B cell (primary cell): ENCODE data around the gene HPX. TPM values are rescaled to one million over a fixed set of nuclear protein-coding genes. Genes with fewer than 3 reads are reported as not detected.

Source experiments
- ATAC-seq: fragments of 200-7000 bp; cut with Tn5 transposase; one replicate; pipeline ENCODE4 v1.10.0; 2021; ENCODE audit warnings: low read depth, mild to moderate bottlenecking, moderate number of reproducible peaks, moderate library complexity
- CTCF ChIA-PET: fragments of 350-600 bp; sonication (Branson Sonifier 250); formaldehyde crosslinking; loops from one replicate; lab custom pipeline; 2021; ENCODE audit warnings: antibody characterized with exemption, inconsistent platforms; lab: Charles Lee
- POLR2A ChIA-PET: fragments of 350-600 bp; sonication (Branson Sonifier 250); formaldehyde crosslinking; loops from one replicate; lab custom pipeline; 2021; ENCODE audit warnings: antibody characterized with exemption; lab: Charles Lee
- DNase-seq: peaks from one replicate; pipeline ENCODE4 v3.0.0; 2013
- H2AFZ ChIP-seq: 2 replicates; pipeline ENCODE4 v1.6.1; 2012; ENCODE audit warnings: mild to moderate bottlenecking, low read depth, low read length; ENCODE audit not compliant: insufficient read depth, poor library complexity, severe bottlenecking
- H3K27ac ChIP-seq, 2 donors: 1 replicate in 1 of 2; 2 replicates in 1 of 2; pipeline ENCODE4 v1.5.1; 2012 to 2013; ENCODE audit warnings: low read length in 2 of 2, mild to moderate bottlenecking in 2 of 2, moderate library complexity in 1 of 2
- H3K27me3 ChIP-seq, 4 experiments: fragments of 200-600 bp in 1 of 4; sonication (generic) in 1 of 4; replicated peaks in 1 of 4; 1 replicate in 2 of 4; 2 replicates in 2 of 4; pipeline versions ENCODE4 v1.6.1 to v1.7.0; 2013 to 2016; ENCODE audit warnings: low read length in 3 of 4, mild to moderate bottlenecking in 2 of 4, mixed read lengths in 1 of 4, moderate library complexity in 1 of 4; ENCODE audit not compliant: insufficient read depth in 4 of 4, control insufficient read depth in 3 of 4; ENCODE audit errors: control extremely low read depth in 1 of 4
- H3K36me3 ChIP-seq, 2 experiments: replicated peaks in 1 of 2; 1 replicate in 1 of 2; 2 replicates in 1 of 2; pipeline versions ENCODE4 v1.6.1 to v1.7.1; 2013; ENCODE audit warnings: low read length in 1 of 2; ENCODE audit not compliant: insufficient read depth in 2 of 2, control insufficient read depth in 1 of 2; ENCODE audit errors: control extremely low read depth in 1 of 2, extremely low read depth in 1 of 2
- H3K4me1 ChIP-seq, 2 donors: fragments of 200-600 bp in 1 of 2; sonication (generic) in 1 of 2; 1 replicate in 1 of 2; 2 replicates in 1 of 2; pipeline versions ENCODE4 v1.5.1 to v1.6.1; 2013 to 2017; ENCODE audit warnings: low read length in 2 of 2; ENCODE audit not compliant: control insufficient read depth in 2 of 2, insufficient read depth in 2 of 2
- H3K4me2 ChIP-seq: replicated peaks from 2 replicates; pipeline ENCODE3; 2012; ENCODE audit warnings: mild to moderate bottlenecking, low read depth, low read length; ENCODE audit not compliant: poor library complexity, severe bottlenecking
- H3K4me3 ChIP-seq, 5 experiments: fragments of 200-600 bp in 1 of 5; sonication (generic) in 1 of 5; 1 replicate in 3 of 5; 2 replicates in 2 of 5; pipeline versions ENCODE4 v1.5.1 to v1.7.0; 2011 to 2016; ENCODE audit warnings: low read length in 4 of 5, mild to moderate bottlenecking in 4 of 5, low read depth in 2 of 5, control low read depth in 1 of 5, moderate library complexity in 1 of 5; ENCODE audit not compliant: insufficient read depth in 1 of 5; ENCODE audit errors: control extremely low read depth in 1 of 5, extremely low read depth in 1 of 5
- H3K79me2 ChIP-seq: fragments of 200-600 bp; sonication (generic); one replicate; pipeline ENCODE4 v1.6.0; 2016; ENCODE audit warnings: low read length; ENCODE audit not compliant: control insufficient read depth, insufficient read depth
- H3K9ac ChIP-seq: fragments of 200-600 bp; sonication (generic); 2 replicates; pipeline ENCODE4 v1.6.1; 2017; ENCODE audit warnings: mild to moderate bottlenecking, low read length, moderate library complexity
- H3K9me3 ChIP-seq, 3 donors: one replicate each; pipeline versions ENCODE4 v1.6.1 to v1.7.1; 2013; ENCODE audit warnings: low read length in 2 of 3; ENCODE audit not compliant: control insufficient read depth in 2 of 3, insufficient read depth in 1 of 3; ENCODE audit errors: control extremely low read depth in 1 of 3
- H4K20me1 ChIP-seq: 2 replicates; pipeline ENCODE4 v1.6.0; 2012; ENCODE audit warnings: mild to moderate bottlenecking, low read length; ENCODE audit not compliant: insufficient read depth, control insufficient read depth, poor library complexity, severe bottlenecking
- H3K27ac Mint-ChIP-seq: one replicate; pipeline ENCODE4 v1.8.0; 2021; ENCODE audit warnings: mixed read lengths
- H3K27me3 Mint-ChIP-seq: one replicate; pipeline ENCODE4 v1.8.0; 2021; ENCODE audit warnings: mixed read lengths
- H3K4me1 Mint-ChIP-seq: one replicate; pipeline ENCODE4 v1.8.0; 2021; ENCODE audit warnings: mixed read lengths
- H3K4me3 Mint-ChIP-seq: one replicate; pipeline ENCODE4 v1.8.0; 2021; ENCODE audit warnings: mixed read lengths
- H3K9me3 Mint-ChIP-seq: one replicate; pipeline ENCODE4 v1.8.0; 2022; ENCODE audit warnings: mixed read lengths; ENCODE audit not compliant: insufficient read depth
- CTCF ChIP-seq: fragments of 200-600 bp; IDR thresholded peaks from one replicate; pipeline ENCODE4 v1.8.0; 2022; ENCODE audit warnings: antibody characterized with exemption, mild to moderate bottlenecking
- EZH2 ChIP-seq: IDR thresholded peaks from 2 replicates; pipeline ENCODE4 v1.6.1; 2012; ENCODE audit warnings: borderline replicate concordance, low read depth, mild to moderate bottlenecking, moderate library complexity, low read length; ENCODE audit not compliant: insufficient read depth, poor library complexity, severe bottlenecking
- WGBS: methylation state at CpG from one replicate; pipeline ENCODE4 v1.1.5; 2013; ENCODE audit warnings: missing lambda C conversion rate; ENCODE audit not compliant: insufficient coverage; 5-methylcytosine and 5-hydroxymethylcytosine counted together
- intact Hi-C: fragments of 100-400 bp; cut with micrococcal nuclease; formaldehyde crosslinking; loops from one replicate; pipeline ENCODE4 v1.10.0; 2022
- polyA plus RNA-seq: library from polyadenylated mRNA; depleted of rRNA; stranded (reverse); fragments of >200 nt; gene quantifications from 2 replicates; pipeline ENCODE4 v1.2.3, GENCODE V29; 2012
- total RNA-seq, 2 donors: library from RNA; stranded (reverse); fragments of 120-200 nt in 1 of 2; gene quantifications; 1 replicate in 1 of 2; 2 replicates in 1 of 2; pipeline versions ENCODE4 v1.2.3 to v1.2.4, GENCODE V29; 2013 to 2022

HPX gene
- total and polyA plus RNA-seq, 2 donors (not counting 1 experiment from before 2014, with no cell fraction given): 0.64 to 1.1 TPM

- H3K27ac ChIP-seq: no peak overlapping the region
- H3K4me1 ChIP-seq: peaks cover 10 to 20% of the 10 kb centered on the region in 2 donors
- peaks cover 0 to 14% of the 10 kb centered on the region in 2 experiments for H3K36me3 ChIP-seq
- H3K4me3 Mint-ChIP-seq: no peak overlapping the region
- no peak for TF ChIP-seq CTCF
- no peak for TF ChIP-seq EZH2
- H3K27ac Mint-ChIP-seq: no peak overlapping the region
- H3K4me2 ChIP-seq: no peak overlapping the region
- H3K9me3 Mint-ChIP-seq: no peaks in the 10 kb centered on the region
- H4K20me1 ChIP-seq: no peaks in the 10 kb centered on the region
- intact Hi-C loops: no loop called here
- no peak overlapping the region for H3K9ac ChIP-seq
- WGBS: 95% methylated on average over 3 of the region's 3 CpGs
- DNase-seq (no peak), ATAC-seq (no peak)
- H3K27me3 ChIP-seq: no peaks in the 10 kb centered on the region
- H3K4me1 Mint-ChIP-seq: peaks cover 24% of the 10 kb centered on the region
- no peaks in the 10 kb centered on the region for H3K9me3 ChIP-seq
- CTCF ChIA-PET: interaction anchor here (0.9 kb wide), 1 partner anchor 22 kb away, joined by 3 read pairs; no protein-coding TSS in a partner anchor
- no peaks in the 10 kb centered on the region for H3K27me3 Mint-ChIP-seq
- no peak overlapping the region for H2AFZ ChIP-seq
- H3K4me3 ChIP-seq: no peak overlapping the region
- POLR2A ChIA-PET: no interaction called here
- H3K79me2 ChIP-seq: peaks cover 20% of the 10 kb centered on the region
Observed at GRCh38 chr11:6397636-6398035, 43.2 kb downstream of the HPX start.

- Histone ChIP-seq H3K36me3 (peaks cover 0 to 14% of the 10 kb centered on the region in 2 experiments), H3K27ac (no peak overlapping the region), H3K9ac (no peak overlapping the region), H3K79me2 (peaks cover 21% of the 10 kb centered on the region), H3K4me3 (no peak overlapping the region), H3K4me2 (no peak overlapping the region), H3K9me3 (no peaks in the 10 kb centered on the region), H2AFZ (no peak overlapping the region), H4K20me1 (no peaks in the 10 kb centered on the region), H3K27me3 (no peaks in the 10 kb centered on the region), H3K4me1 (peaks cover 6 to 16% of the 10 kb centered on the region in 2 donors)
- WGBS: 75% methylated on average over 1 of the region's 1 CpG
- no peak overlapping the region for H3K27ac Mint-ChIP-seq
- H3K27me3 Mint-ChIP-seq: no peaks in the 10 kb centered on the region
- H3K9me3 Mint-ChIP-seq: no peaks in the 10 kb centered on the region
- H3K4me3 Mint-ChIP-seq: no peak overlapping the region
- ChIA-PET CTCF (interaction anchor here (0.9 kb wide), 1 partner anchor 23 kb away, joined by 3 read pairs; no protein-coding TSS in a partner anchor), POLR2A (no interaction called here)
- DNase-seq (no peak), ATAC-seq (no peak)
- intact Hi-C loops: no loop called here
- peaks cover 20% of the 10 kb centered on the region for H3K4me1 Mint-ChIP-seq
- TF ChIP-seq EZH2: no peak
- no peak for TF ChIP-seq CTCF
Observed at GRCh38 chr11:6397156-6397555, 43.6 kb downstream of the HPX start.
